K562 (cell line): ENCODE results near the gene MEAF6. TPM values are rescaled to one million over a fixed set of nuclear protein-coding genes. Genes with fewer than 3 reads are reported as not detected.

ENCODE experiments used
- ARID3B ChIP-seq: fragments of 250-450 bp; sonication (Bioruptor Pico); IDR thresholded peaks from 2 replicates; pipeline ENCODE4 v1.4.0; 2020; ENCODE audit warnings: borderline replicate concordance
- DPF2 ChIP-seq: fragments of 450-650 bp; IDR thresholded peaks from 2 replicates; pipeline ENCODE4 v1.6.1; 2016
- ILF3 ChIP-seq: fragments of 450-650 bp; IDR thresholded peaks from 2 replicates; pipeline ENCODE4 v1.6.1; 2018; ENCODE audit warnings: antibody characterized with exemption, mild to moderate bottlenecking, moderate library complexity, borderline replicate concordance
- JUNB ChIP-seq: fragments of 450-650 bp; formaldehyde crosslinking; conservative IDR thresholded peaks from 2 replicates; pipeline ENCODE4 v1.4.0; 2020; ENCODE audit warnings: mild to moderate bottlenecking
- JUND ChIP-seq, 2 experiments: IDR thresholded peaks; 2 replicates in 1 of 2; 3 replicates in 1 of 2; pipeline ENCODE4 v1.6.1; 2011; ENCODE audit warnings: borderline replicate concordance in 2 of 2, low read depth in 2 of 2, low read length in 2 of 2, improper control_type of control experiment in 1 of 2, missing biosample characterization in 1 of 2, missing genetic modification characterization in 1 of 2, missing genetic modification reagents in 1 of 2
- MECOM ChIP-seq: fragments of 250-450 bp; sonication (Bioruptor Pico); IDR thresholded peaks from 2 replicates; pipeline ENCODE4 v1.8.0; 2022; ENCODE audit warnings: inconsistent platforms
- RBM17 ChIP-seq: fragments of 200-400 bp; formaldehyde crosslinking; IDR thresholded peaks from 2 replicates; pipeline ENCODE4 v1.6.1; 2017; ENCODE audit warnings: low read depth, mild to moderate bottlenecking, low read length, borderline replicate concordance
- RHOXF2B ChIP-seq: fragments of 250-450 bp; sonication (Bioruptor Pico); conservative IDR thresholded peaks from 2 replicates; pipeline ENCODE4 v1.5.1; 2021
- SOX6 ChIP-seq: fragments of 450-650 bp; IDR thresholded peaks from 2 replicates; pipeline ENCODE4 v1.6.1; 2014; ENCODE audit warnings: mild to moderate bottlenecking
- SP1 ChIP-seq: sonication (generic); formaldehyde crosslinking; IDR thresholded peaks from 2 replicates; pipeline ENCODE4 v1.8.1; 2022; ENCODE audit warnings: mild to moderate bottlenecking, missing genetic modification reagents
- TCF3 ChIP-seq: sonication (generic); formaldehyde crosslinking; IDR thresholded peaks from 2 replicates; pipeline ENCODE4 v1.4.0; 2020; ENCODE audit warnings: mild to moderate bottlenecking, missing genetic modification reagents
- ZNF311 ChIP-seq: fragments of 250-450 bp; sonication (Bioruptor Pico); IDR thresholded peaks from 2 replicates; pipeline ENCODE4 v1.4.0; 2020; ENCODE audit warnings: mild to moderate bottlenecking, moderate library complexity
- ZNF644 ChIP-seq: fragments of 200-800 bp; sonication (Bioruptor generic); IDR thresholded peaks from 2 replicates; pipeline ENCODE4 v1.6.1; 2016; ENCODE audit warnings: low read depth, missing genetic modification characterization, missing compliant biosample characterization
- ZNF764 ChIP-seq: fragments of 250-450 bp; sonication (Bioruptor Pico); IDR thresholded peaks from 2 replicates; pipeline ENCODE4 v1.4.0; 2020; ENCODE audit warnings: low read depth, mild to moderate bottlenecking, moderate library complexity
- polyA plus RNA-seq, 8 experiments: library from polyadenylated mRNA; depleted of rRNA in 4 of 8; stranded (reverse) in 5 of 8; unstranded in 3 of 8; fragments of >200 nt; fragmentation: Nextera tagmentation in 2 of 8; fragmentation: Illumina TruSeq in 1 of 8; extraction: Ambion mirVana in 2 of 8; extraction: Trizol in 1 of 8; gene quantifications; 2 replicates each; pipeline versions ENCODE4 v1.2.1 to v1.2.3, GENCODE V29; 2011 to 2014; ENCODE audit warnings: inconsistent platforms in 1 of 8, missing spikeins in 1 of 8
- total RNA-seq, 7 experiments: library from RNA; depleted of rRNA in 6 of 7; stranded (reverse); fragments of >200 nt in 6 of 7; fragmentation: Illumina TruSeq in 2 of 7; extraction: Trizol in 2 of 7; gene quantifications; 2 replicates each; pipeline versions ENCODE4 v1.2.1 to v1.2.3, GENCODE V29; 2011 to 2021; ENCODE audit warnings: low replicate concordance in 1 of 7
- TF ChIP-seq, protein P1 (sequence below), 2 experiments: fragments of 450-650 bp; IDR thresholded peaks; 2 replicates each; pipeline ENCODE4 v1.6.1; 2016; ENCODE audit warnings: mild to moderate bottlenecking in 2 of 2, borderline replicate concordance in 1 of 2, low read depth in 1 of 2, moderate library complexity in 1 of 2
- TF ChIP-seq, protein P2 (sequence below): fragments of 450-650 bp; IDR thresholded peaks from 2 replicates; pipeline ENCODE4 v1.7.0; 2016; ENCODE audit warnings: borderline replicate concordance

The MEAF6 gene
- total and polyA plus RNA-seq, 9 of the 15 experiments (the other 6 are each of a cell fraction or from before 2014, with no cell fraction given), result 55.0 to 151 (median 92.3) TPM

GRCh38 chr1:37556712-37557196 is 42.2 kb upstream of the MEAF6 start, which contains the start of gene DNALI1 (continued):
- TF ChIP-seq SOX6 (0 out of 2 replicates have a peak, but pooled peaks have one; percentile 6), ILF3 (no peak), SP1 (CRISPR knock-in tag) (peak; percentile 36; the same call in 1 of the 2 replicates), DPF2 (peak; percentile 52; the same call in 1 of the 2 replicates), JUND (IDR thresholded peaks at IDR 0.05; ENCODE audit: borderline replicate concordance, low read depth, low read length) (no peak), JUND (tag; IDR thresholded peaks at IDR 0.05; ENCODE audit: borderline replicate concordance, low read depth, low read length) (no peak; the same call in 2 of the 3 replicates), MECOM (CRISPR knock-in tag) (no peak), ARID3B (CRISPR knock-in tag) (no peak), RBM17 (no peak), ZNF764 (CRISPR knock-in tag) (no peak), ZNF644 (tag) (no peak), TCF3 (0 out of 2 replicates have a peak, but pooled peaks have one; percentile 4), JUNB (no peak), ZNF311 (CRISPR knock-in tag) (no peak), RHOXF2B (CRISPR knock-in tag) (no peak)
- TF ChIP-seq, protein P1, sequence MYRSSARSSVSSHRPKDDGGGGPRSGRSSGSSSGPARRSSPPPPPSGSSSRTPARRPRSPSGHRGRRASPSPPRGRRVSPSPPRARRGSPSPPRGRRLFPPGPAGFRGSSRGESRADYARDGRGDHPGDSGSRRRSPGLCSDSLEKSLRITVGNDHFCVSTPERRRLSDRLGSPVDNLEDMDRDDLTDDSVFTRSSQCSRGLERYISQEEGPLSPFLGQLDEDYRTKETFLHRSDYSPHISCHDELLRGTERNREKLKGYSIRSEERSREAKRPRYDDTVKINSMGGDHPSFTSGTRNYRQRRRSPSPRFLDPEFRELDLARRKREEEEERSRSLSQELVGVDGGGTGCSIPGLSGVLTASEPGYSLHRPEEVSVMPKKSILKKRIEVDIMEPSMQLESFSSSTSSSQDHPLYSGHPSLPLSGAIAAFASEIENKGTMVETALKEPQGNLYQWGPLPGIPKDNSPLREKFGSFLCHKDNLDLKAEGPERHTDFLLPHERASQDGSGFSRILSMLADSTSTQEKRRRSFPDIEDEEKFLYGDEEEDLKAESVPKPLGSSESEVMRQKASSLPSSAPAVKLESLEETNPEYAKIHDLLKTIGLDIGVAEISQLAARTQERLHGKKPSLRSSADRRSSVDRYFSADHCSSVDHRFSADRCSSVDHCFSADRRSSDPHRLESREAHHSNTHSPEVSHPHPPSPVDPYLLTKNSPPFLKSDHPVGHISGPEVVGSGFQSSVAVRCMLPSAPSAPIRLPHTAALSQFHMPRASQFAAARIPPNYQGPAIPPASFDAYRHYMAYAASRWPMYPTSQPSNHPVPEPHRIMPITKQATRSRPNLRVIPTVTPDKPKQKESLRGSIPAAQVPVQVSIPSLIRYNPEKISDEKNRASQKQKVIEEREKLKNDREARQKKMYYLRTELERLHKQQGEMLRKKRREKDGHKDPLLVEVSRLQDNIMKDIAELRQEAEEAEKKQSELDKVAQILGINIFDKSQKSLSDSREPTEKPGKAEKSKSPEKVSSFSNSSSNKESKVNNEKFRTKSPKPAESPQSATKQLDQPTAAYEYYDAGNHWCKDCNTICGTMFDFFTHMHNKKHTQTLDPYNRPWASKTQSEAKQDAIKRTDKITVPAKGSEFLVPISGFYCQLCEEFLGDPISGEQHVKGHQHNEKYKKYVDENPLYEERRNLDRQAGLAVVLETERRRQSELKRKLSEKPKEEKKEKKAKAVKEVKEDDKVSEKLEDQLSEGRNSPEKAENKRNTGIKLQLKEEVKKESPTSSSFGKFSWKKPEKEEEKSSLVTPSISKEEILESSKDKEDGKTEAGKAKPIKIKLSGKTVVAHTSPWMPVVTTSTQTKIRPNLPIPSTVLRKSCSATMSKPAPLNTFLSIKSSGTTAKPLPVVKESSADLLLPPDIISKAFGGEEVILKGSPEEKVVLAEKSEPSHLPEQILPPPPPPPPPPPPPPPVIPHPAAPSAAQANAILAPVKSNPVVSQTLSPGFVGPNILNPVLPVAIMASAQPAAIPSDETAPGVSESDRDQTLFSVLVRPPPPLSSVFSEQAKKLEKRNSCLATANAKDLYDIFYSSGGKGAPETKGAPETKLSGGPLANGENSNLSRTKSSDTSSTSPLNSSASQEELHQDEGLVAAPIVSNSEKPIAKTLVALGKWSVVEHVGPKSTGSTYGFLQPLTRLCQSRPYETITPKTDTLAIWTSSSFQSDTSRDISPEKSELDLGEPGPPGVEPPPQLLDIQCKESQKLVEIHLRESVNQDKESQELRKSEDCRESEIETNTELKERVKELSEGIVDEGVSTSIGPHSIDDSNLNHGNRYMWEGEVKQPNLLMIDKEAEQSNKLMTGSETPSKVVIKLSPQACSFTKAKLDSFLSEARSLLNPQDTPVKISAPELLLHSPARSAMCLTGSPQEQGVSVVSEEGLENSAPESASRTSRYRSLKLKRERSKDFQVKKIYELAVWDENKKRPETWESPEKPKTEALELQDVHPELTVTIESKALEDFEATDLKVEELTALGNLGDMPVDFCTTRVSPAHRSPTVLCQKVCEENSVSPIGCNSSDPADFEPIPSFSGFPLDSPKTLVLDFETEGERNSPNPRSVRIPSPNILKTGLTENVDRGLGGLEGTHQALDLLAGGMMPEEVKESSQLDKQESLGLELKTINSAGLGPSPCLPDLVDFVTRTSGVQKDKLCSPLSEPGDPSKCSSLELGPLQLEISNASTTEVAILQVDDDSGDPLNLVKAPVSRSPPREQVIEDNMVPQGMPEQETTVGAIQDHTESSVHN (IDR thresholded peaks at IDR 0.05; ENCODE audit: borderline replicate concordance in 1 of 2, low read depth in 1 of 2), result no peak
- TF ChIP-seq, protein P2, sequence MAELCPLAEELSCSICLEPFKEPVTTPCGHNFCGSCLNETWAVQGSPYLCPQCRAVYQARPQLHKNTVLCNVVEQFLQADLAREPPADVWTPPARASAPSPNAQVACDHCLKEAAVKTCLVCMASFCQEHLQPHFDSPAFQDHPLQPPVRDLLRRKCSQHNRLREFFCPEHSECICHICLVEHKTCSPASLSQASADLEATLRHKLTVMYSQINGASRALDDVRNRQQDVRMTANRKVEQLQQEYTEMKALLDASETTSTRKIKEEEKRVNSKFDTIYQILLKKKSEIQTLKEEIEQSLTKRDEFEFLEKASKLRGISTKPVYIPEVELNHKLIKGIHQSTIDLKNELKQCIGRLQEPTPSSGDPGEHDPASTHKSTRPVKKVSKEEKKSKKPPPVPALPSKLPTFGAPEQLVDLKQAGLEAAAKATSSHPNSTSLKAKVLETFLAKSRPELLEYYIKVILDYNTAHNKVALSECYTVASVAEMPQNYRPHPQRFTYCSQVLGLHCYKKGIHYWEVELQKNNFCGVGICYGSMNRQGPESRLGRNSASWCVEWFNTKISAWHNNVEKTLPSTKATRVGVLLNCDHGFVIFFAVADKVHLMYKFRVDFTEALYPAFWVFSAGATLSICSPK, result no peak
